GM12892 (cell line): ENCODE measurements around the gene LRRC27.

ENCODE experiments used
- DNase-seq: peaks from one replicate; pipeline ENCODE4 v3.0.0; 2011; ENCODE audit not compliant: insufficient read length
- FAIRE-seq: peaks from 2 replicates; lab custom pipeline; 2011; peaks lifted over from hg19 to GRCh38; lab: Jason Lieb, UNC
- POLR2A ChIP-seq: IDR thresholded peaks from 2 replicates; pipeline ENCODE4 v1.6.1; 2011; ENCODE audit warnings: low read depth, low read length, control low read depth
- POLR2AphosphoS5 ChIP-seq: IDR thresholded peaks from 2 replicates; pipeline ENCODE4 v1.6.1; 2011; ENCODE audit warnings: low read depth, low read length, control low read depth
- TAF1 ChIP-seq: IDR thresholded peaks from 2 replicates; pipeline ENCODE4 v1.6.1; 2011; ENCODE audit warnings: low read depth, mild to moderate bottlenecking, control low read depth, low read length, borderline replicate concordance

The LRRC27 gene

DNA sequence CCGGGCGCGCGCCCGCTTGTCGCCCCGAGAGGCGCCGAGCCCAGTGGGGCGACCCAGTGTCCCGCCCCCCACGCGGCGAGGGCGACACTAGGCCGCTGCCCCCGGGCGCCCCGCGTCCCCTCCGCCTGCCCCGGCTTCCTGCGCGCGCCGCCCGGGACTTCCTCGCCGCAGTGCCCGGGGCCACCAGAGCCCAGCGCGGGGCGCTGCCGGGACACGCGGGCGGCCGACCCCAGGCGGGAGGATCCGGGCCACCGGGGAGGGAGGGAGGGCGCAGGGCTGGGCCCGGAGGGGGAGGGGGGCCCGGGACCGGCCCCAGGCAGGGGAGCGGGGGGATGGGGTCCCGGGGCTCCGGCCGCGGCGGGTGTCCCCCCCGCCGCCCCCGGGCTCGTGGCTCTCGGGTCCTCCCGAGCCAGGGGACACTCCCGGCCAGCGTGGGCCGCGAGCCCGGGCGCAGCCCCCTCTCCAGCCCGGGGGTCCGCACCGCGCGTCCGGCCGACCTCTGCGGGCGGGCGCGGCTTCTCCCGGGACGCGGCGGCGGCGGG, 64.6 kb downstream of the LRRC27 start:
- FAIRE-seq (no peak), DNase-seq (no peak)
- no peak for TF ChIP-seq TAF1
- TF ChIP-seq POLR2AphosphoS5, result no peak
- no peak for TF ChIP-seq POLR2A

GRCh38 chr10:132397036-132397541, 65.1 kb downstream of the LRRC27 start, which contains the start of gene PWWP2B:
TSS of gene PWWP2B (plus strand) at chr10:132397200. CDS start at chr10:132397227, 27 bp downstream.
- DNase-seq, result no peak
- no peak for FAIRE-seq
- TF ChIP-seq POLR2AphosphoS5, result no peak
- TF ChIP-seq POLR2A, result no peak
- TF ChIP-seq TAF1, result no peak

- DNase-seq (no peak), FAIRE-seq (no peak)
- TF ChIP-seq TAF1 (no peak), POLR2AphosphoS5 (no peak), POLR2A (no peak)
These were observed 65.9 kb downstream of the LRRC27 start for GRCh38 chr10:132397671-132398565.

DNA sequence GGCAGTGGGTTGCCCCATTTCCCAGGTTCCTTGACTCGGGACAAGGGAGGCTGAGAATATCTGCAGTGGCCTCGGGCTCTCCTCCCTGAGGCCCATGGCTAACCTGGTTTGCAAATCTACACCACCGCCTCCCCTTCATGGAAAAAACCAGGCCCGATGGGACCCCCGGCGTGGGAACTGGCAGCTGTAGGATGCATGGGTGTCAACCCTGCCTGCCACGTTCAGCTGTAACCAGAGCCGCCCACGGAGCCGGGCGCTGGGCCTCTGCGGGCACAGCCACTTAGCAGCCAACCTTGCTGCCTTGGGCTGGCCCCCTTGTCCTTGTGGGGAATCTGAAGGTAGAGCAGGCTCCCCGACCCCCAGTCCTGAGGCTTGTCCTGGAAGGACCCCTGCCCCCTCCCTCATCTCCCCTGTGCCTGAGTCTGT, 66.6 kb downstream of the LRRC27 start:
- FAIRE-seq (no peak), DNase-seq (no peak)
- no peak for TF ChIP-seq POLR2A
- no peak for TF ChIP-seq POLR2AphosphoS5

GRCh38 chr10:132399117-132400035, 67.4 kb downstream of the LRRC27 start:
- DNase-seq (no peak), FAIRE-seq (no peak)
- TF ChIP-seq TAF1 (no peak), POLR2A (no peak), POLR2AphosphoS5 (no peak)

DNA sequence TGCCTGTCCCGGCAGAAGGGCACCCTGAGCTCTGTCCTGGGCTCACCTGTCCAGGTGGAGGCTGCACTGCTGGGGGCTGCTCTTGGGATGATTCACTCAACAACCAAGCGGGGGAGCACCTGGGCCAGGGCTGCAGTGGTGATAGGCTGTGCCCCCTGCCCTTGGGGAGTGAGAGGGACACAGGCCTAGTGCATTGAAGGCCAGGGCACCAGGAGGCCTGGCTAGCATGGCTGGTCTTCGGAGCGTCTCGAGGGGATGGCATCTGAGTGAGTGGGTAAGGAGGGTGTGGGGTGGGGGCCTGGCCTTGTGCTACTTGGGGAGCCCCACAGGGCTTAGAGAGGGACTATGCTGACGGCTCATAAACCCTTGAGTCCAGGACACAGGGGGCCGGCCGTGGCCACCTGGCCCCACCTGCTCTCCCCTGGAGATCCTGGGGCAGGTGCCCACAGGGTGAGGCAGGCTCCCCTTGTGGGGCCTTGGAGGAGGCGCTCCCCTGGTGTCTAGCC, 68.1 kb downstream of the LRRC27 start:
- FAIRE-seq, result no peak
- no peak for TF ChIP-seq TAF1
- no peak for TF ChIP-seq POLR2A
- TF ChIP-seq POLR2AphosphoS5, result no peak
- DNase-seq, result no peak

DNA sequence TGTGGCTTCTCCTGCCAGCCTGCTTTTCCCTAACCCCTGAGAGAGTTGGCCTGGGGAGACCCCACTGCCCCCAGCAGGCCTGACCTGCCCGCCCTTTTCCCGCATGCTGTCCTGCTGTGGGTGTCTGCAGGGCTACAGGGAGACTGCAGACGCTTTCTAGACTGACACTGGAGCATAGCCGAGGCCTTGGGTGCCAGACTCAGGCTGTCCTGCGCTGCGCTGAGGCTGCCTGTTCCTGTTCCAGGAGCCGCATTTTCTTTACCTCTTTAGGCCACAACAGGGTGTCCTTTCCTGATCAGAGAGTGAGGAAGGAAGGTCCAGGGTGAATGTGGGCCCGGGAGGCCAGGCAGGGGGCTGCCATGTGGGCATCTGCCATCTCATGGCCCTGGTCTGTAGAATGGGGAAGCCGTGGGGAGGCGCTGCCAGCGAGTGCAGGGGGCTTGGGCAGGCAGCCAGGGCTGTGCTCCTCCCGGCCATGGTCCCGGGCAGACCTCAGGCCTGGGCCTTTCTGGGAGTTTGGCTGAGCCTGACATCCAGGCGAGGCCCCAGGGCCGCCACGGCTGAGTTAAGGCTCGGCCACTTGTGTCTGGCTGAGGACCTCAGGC, 68.7 kb downstream of the LRRC27 start:
- no peak for DNase-seq

DNA sequence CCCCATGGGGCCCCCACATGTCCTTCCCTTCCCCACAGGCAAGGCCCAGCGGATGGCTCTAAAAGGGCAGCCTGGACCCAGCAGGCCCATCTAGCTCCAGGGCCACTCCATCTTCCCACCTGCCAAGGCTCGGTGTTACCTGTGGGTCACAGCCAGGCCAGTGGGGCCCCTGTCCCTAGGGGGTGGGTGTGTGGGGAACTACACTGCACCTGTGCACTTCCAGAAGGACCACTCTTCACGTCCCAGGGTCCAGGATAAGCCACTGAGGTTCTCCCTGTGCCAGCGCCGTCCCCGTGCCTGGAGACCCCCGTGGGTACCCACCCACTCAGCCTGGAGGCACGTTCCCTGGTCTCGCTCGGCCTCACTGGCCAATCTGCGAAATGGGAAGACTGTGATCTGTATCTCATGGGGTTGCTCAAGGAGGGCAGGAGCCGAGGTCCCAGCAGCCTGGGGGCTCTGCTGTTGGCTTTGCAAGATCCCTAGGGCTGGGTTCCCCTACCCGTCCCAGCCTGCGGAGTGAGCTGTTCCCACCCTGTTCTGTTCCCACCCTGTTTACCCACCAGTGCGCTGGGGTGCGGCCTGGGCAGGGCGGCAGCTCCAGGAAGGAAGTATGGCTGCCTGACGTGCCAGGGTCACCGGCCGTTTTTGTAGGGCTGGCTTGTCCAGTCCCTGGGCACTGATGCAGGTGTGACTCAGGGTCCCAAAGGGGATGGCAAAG, 69.6 kb downstream of the LRRC27 start:
- no peak for DNase-seq
- no peak for FAIRE-seq
- no peak for TF ChIP-seq TAF1
- no peak for TF ChIP-seq POLR2A
- no peak for TF ChIP-seq POLR2AphosphoS5

More for the DNA sequence above, 68.7 kb downstream of the LRRC27 start:
- TF ChIP-seq POLR2A (no peak), TAF1 (no peak), POLR2AphosphoS5 (no peak)
- no peak for FAIRE-seq

GRCh38 chr10:132402781-132403241, 70.8 kb downstream of the LRRC27 start:
- TF ChIP-seq POLR2AphosphoS5 (no peak), POLR2A (no peak), TAF1 (no peak)
- DNase-seq (no peak), FAIRE-seq (no peak)
